NAMALWA (cell line): ENCODE results near the gene TMCO4.

Experiments used
- DNase-seq: peaks from one replicate; pipeline ENCODE4 v3.0.0-alpha.2; 2015; ENCODE audit warnings: low spot score

Gene TMCO4

GRCh38 chr1:19775317-19775716 lies 24.4 kb downstream of the TMCO4 start:
- no peak for DNase-seq

- DNase-seq = no peak
Observed at GRCh38 chr1:19774180-19774785, 25.4 kb downstream of the TMCO4 start.

- no peak for DNase-seq
Observed at GRCh38 chr1:19773485-19773884, 26.2 kb downstream of the TMCO4 start.

- no peak for DNase-seq
Observed at GRCh38 chr1:19772053-19772452, 27.7 kb downstream of the TMCO4 start.

GRCh38 chr1:19771350-19771749 lies 28.4 kb downstream of the TMCO4 start:
- no peak for DNase-seq

- DNase-seq = no peak
Observed at GRCh38 chr1:19770436-19771190, 29.1 kb downstream of the TMCO4 start.

GRCh38 chr1:19769211-19769932 lies 30.3 kb downstream of the TMCO4 start:
- DNase-seq = no peak

GRCh38 chr1:19768353-19769210 lies 31.1 kb downstream of the TMCO4 start:
- DNase-seq = no peak

GRCh38 chr1:19765623-19766022 lies 34.1 kb downstream of the TMCO4 start:
- DNase-seq = no peak

- DNase-seq = no peak
Observed at GRCh38 chr1:19764848-19765247, 34.9 kb downstream of the TMCO4 start.

GRCh38 chr1:19762175-19762779 lies 37.4 kb downstream of the TMCO4 start:
- peak; percentile 38 for DNase-seq

GRCh38 chr1:19759740-19760089 lies 40.0 kb downstream of the TMCO4 start:
- DNase-seq = no peak

GRCh38 chr1:19758227-19758830 lies 41.4 kb downstream of the TMCO4 start:
- DNase-seq = no peak

GRCh38 chr1:19757641-19758040 lies 42.1 kb downstream of the TMCO4 start:
- DNase-seq = no peak

- no peak for DNase-seq
Observed at GRCh38 chr1:19756480-19756879, 43.2 kb downstream of the TMCO4 start.

GRCh38 chr1:19754482-19754881 lies 45.2 kb downstream of the TMCO4 start:
- DNase-seq = no peak

- no peak for DNase-seq
Observed at GRCh38 chr1:19752083-19752696, 47.5 kb downstream of the TMCO4 start.

- DNase-seq = no peak
Observed at GRCh38 chr1:19750882-19751276, 48.8 kb downstream of the TMCO4 start.

- DNase-seq = no peak
Observed at GRCh38 chr1:19750101-19750881, 49.4 kb downstream of the TMCO4 start.

- no peak for DNase-seq
Observed at GRCh38 chr1:19749685-19750084, 50.0 kb downstream of the TMCO4 start.
